GM21447 (cell line): ENCODE results near the gene CELSR3.

Source experiments
- ATAC-seq: cut with Tn5 transposase; IDR thresholded peaks from one replicate; pipeline ENCODE4 v1.9.1; 2021; ENCODE audit not compliant: unreplicated experiment

Gene CELSR3

DNA sequence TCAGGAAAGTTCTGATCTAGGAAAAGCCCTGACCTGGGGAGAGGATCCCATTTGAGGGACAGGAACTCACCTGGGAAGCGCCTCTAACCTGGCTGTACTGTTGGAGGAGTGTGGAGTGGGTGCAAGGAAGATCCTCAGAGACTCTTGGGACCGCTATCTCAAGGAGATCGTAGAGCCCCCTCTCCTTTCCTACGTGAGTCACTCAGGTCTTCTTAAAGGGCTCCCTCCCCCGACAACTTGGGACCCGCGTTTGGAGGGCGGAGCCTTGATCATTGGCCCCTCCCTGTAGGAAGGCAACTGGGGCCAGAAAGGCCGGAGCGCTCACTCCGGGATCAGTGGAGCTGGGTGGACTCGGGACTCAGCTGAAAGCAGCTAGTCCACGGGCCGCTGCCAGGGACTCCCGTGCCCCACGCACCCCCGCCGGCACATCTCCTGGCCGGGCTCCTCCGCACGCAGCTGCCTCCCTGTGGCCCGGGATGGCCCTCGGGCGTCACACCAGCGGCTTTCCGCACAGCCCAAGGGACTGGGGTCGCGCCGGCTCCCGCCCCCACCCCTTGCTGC, 27.9 kb downstream of the CELSR3 start:
- ATAC-seq: no peak

DNA sequence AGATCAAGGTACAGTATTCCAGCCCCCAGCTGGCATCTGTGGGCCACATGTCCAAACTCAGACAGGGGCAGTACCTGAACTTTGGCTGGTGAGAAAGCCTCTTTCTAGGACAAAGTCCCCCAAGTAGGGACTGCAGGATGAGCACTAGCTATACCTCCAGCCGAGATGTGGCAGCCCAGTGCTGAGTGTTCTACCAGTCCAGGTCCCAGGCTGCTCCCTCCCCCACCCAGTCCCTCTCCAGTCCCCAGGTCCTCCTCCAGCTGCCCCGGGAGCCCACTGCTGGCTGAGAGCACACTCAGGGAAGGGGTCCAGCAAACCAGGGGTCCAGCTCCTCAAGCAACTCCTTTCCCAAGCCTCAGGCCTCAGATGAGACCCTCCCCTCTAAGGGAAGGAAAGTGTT, 28.9 kb downstream of the CELSR3 start:
- no peak for ATAC-seq

DNA sequence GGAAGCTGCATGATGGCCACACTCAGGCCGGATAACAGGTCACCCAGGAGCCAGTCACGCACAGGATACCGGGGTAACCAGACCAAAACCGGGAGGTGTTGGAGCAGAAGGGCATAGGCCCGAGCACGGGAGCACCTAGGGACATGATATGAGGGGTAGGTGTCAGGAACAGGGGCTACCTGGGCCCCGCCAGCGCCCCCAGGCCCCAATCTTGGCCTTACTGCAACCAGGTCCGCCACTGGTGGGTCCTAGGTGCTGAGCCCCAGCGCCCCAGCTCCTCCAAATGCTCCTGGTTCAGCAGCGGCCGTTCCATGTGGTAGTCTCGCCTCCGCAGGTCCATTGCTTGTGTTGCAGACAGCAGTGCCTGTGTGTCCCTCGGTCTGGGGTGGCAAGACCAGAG, 29.4 kb downstream of the CELSR3 start:
- no peak for ATAC-seq

DNA sequence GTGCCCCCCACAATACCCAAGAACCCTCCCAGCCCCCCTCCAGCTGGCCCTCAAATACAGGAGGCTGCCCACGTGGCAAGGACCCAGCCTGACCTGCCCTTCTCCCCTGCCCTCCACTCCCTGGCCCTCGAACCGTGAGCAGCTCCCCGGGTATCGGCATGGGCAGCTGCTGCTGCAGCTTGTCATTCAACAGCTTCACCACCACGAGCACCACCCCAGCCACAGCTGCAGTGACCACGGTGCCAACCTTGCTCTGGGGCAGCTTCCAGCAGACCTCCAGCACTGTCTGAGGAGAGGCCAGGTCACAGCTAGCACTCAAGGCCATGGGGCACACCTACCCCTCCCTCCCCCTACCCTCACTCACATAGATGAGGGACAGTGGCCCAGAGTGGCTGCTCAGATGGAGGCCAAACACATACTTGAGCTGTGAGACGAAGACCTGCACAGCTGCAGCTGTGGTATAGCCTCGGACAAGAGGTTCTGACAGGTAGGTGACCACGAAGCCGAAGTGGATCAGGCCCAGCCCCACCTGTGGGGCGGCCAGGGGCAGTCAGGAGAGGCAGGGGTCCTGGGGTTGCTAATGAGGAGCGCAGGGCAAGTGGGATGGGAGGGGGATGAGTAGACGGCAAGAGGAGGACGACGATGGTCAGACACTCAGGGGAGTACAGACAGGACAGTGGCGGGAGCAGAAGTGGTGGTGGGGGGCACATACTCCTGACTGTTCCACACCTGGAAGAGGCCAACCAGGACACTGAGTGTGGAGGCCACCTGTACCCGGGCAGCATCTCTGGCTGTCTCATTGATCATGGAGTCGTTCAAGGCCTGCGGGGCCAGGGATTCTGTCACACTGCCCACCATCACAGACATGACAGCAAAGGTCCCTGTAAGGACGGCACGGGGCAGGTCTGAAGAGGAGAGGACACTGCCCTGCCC, 30.9 kb downstream of the CELSR3 start:
- no peak for ATAC-seq

DNA sequence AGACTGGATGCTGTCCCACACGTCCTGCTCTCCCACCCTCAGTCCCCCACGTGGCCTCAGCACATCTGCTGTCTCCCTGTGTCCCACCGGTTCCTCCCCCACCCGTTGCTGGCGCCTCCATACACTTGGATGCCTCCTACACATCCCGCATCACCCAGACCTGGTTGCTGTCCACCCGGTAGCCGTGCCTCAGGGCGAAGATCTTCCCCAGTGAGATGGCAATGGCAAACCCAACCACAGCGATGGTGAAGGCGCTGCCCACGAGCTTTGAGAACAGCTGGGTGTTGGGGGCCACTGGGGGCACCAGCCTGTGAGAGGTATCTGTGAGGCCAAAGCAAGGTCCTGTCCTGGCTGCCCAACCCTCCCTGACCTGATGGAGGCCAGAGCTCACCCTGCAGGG, 31.9 kb downstream of the CELSR3 start:
- no peak for ATAC-seq

DNA sequence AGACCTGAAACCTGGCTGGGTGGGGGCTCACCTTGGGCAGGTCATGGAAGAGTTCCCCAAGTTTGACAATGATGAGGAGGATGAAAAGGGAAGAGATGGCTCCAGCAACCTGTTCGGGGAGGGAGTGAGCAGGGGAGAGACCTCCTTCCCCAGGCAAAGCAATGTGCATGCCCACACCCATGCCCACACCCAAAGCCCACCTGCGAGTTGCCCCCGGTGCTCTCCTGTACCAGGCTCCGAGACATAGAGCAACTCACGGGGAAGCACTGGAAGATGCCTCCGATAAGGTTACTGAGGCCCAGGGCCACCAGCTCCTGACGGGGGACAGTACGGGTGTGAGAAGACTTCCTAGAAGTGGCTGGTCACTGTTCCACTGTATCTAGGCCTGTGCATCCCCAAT, 32.3 kb downstream of the CELSR3 start:
- no peak for ATAC-seq

DNA sequence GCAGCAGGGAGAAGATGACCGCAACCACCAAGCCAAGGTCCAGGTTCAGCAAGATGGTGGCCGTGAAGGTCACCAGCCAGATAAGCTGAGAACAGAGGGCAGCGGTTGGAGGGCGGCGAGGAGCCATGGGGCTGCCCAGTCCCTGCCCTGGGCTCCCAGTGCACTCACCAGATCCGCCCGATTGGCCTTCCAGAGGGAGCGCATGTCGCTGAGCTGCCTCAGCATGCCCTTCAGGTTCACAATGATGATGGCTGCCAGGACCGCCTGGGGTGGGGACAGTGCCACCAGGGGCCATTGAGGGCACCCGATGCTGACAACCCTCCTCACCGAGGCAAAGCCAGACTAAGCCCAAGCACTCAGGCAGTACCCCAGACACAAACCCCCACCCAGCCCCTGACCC, 32.8 kb downstream of the CELSR3 start:
- ATAC-seq: no peak

DNA sequence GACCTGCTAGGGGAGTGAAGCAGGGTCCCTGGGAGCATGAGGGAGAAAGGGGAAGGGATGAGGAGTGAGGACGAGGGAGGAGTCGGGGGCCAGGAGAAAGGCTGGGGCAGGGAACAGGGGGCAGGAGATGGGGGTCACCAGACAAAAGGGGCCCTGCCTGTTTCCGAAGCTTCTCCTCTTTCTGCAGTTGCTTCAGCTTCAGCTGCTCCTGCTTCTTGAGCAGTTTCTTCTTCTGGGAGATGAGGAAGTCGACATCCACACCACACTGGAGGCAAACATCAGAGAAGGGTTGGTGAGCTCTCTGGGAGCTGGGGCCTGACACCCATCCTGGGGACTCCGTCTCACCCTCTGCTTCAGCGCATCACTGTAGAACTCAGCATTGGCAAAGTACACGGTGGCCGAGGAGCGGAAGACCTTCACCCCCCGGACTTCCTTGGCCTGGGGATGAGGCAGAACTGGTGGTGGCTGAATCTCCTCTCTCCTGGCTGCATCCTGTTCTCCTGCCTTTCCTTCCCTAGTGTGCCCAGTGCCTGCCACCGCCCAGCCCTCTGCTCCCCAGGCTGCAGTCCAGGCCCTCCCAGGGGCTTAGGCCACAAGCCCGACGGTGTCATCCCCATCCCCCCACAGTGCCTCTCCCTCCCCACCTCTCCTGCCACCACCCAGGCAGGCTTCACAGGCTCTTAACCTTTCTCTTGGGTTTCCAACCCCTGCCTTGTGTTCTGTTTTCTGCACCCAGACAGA, 34.2 kb downstream of the CELSR3 start:
- ATAC-seq: no peak

DNA sequence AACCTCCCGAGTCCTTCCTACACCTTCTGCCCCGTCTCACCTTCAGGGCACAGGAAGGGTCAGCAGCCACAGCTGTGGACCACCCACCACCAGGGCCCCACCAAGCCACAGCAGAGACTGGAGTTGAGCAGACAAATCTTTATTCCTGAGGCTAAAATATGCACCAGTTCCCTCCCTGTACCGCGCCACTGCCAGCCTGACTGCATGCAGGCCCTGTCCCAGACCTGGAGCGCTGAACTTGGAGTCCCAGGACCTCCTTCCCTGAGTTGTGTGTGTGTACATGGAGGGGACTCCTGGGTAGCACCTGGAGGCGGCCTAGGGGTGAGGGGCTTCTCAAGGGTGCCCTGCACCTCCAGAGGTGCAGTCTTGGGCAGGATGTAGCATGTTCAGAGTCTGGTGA, 37.1 kb downstream of the CELSR3 start:
- no peak for ATAC-seq

DNA sequence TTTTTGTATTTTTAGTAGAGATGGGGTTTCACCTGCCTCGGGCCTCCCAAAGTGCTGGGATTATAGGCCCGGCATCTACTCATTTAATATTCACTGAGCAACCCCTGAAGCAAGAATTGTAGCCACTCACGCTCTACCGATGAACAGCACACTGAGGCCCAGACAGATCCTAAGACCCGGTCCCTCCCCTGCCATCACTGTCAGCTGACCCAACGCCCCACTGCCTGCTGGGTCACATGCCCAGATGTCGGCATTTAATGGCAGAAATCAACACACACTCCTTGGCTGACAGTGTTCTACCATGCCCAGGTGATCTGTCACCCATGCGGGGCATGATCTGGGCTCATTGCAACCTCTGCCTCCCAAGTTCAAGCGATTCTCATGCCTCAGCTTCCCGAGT, 37.9 kb downstream of the CELSR3 start:
- ATAC-seq: no peak

DNA sequence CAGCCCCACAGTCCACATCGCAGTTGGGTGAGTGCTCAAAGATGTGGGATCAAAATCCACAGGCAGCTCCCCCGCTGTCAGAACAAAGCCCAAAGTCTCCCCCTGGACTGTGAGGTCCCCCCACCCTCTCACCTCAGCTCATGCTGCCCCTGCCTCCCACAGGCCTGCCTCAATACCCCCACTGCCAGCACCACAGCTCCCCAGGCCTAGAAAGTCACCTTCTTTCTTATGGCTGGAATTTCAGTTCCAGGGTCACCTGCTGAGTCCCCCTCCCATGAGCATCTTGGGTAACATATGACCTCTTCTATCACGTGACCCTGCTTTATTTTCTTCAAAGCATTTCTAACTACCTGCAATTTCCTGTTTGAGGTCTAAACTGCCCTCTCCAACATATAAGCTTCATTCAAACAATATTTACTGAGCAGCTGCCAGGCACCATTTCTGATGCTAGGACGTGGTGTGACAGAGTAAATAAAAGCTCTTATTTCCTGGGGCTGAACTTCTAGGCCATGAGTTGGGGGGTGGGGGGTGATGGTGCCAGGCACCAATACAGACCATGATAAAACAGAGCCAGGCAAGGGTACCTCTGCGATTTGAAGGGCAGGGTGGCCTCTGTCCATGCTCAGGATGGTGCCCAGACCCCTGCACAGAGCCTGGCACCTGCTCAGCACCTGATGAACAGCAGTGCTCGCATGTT, 38.7 kb downstream of the CELSR3 start:
- no peak for ATAC-seq

DNA sequence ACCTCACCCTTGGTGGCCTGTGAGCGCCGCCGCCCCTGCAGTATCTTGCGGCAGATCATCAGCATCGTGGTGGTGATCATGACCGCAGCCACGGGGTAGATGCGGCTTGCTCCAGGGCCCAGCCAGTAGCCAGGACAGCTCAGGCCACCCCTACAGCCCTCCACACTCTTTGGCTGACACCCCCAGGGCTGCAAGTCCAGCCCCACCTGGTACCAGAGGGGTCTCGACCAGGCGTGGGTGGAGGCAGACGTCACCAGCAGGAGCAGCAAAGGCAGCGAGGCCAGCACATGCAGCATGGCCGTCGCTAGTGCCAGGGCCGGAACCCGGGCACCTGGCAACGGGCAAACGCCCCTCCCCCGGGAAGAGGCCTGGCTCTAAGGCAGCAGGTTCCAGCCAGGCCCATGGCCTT, 41.2 kb downstream of the CELSR3 start, which contains the start of gene TMEM89:
Gene TMEM89 (minus strand): TSS at position 309 of the 409 bp plus-strand sequence. CDS start 13 bp downstream, at position 296.
- ATAC-seq: no peak

DNA sequence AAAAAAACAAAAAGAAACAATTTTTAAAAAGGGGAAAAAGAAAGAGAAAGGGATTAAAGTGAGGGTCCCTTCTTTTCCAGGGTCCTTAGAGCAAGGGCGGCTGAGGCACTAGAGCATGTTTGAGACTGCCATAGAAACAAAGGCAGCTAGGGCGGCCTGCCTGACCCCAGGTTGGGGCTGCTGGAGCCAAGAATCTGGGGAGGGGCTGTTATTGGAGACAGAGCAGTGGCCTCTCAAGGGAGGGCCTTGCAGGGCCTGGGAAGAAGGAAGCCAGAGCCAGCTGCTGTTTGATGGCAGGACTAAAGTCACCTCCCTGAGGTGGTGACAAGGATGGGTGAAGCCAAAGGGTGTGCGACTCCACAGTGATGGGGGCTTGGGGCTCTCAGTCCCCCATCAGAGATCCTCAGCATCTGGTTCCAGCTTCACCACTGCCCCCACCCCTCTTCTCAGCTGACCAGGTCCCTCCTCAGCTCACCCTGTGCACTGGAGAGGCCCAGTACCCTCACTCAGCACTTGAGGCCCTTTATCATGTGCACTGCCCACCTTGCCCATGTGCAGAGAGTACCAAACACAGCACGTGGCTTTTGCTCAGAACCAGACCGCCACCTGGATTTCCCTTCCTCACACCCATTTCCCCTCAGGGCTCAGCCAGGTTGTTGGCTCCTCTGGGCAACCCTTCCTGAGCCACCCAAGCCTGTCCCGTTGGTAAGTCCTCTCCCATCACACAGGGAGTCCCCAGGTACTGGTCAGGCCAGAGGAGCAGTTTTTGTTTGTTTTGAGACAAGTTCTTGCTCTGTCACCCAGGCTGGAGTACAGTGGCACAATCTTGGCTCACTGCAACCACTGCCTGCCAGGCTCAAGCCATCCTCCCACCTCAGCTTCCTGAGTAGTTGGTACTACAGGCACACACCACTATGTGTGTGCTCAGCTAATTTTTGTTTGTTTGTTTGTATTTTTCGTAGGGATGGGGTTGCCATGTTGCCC, 42.9 kb downstream of the CELSR3 start:
- no peak for ATAC-seq

DNA sequence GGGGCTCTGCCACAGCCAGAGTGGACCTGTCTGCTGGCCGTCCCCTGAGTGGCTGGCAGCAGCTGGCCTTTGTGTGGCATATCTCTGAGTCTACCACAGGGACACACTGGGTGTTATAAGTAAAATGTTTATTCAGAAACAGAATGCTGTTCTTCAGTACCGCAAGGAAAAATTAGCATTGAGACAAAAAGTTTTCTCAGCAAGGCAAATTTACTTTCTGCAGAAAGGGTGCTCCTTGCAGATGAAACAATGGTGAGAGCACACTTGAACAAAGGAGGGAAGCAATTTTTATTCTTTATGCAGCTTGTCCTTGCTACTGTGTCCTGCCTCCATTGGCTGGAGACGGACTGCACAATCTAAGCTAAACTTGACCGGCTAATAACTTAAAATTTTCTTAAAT, 45.1 kb downstream of the CELSR3 start:
- ATAC-seq: no peak

DNA sequence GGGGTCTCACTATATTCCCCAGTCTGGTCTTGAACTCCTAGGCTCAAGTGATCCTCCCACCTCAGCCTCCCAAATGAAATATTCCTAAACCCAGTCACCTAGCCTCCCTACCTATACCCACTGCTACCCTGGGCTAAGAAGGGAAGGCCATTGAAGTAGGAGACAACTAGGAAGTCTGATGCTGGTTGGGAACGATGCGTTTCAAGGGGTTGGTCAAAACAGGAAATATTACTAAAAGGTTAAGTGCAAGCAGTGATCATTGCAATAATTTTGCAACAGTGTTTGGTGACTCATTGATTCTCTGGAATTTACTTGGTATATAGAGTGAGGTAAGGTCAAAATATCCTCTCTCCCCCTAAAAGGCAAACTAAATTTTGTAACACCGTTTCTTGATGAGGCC, 48.6 kb downstream of the CELSR3 start:
- no peak for ATAC-seq

DNA sequence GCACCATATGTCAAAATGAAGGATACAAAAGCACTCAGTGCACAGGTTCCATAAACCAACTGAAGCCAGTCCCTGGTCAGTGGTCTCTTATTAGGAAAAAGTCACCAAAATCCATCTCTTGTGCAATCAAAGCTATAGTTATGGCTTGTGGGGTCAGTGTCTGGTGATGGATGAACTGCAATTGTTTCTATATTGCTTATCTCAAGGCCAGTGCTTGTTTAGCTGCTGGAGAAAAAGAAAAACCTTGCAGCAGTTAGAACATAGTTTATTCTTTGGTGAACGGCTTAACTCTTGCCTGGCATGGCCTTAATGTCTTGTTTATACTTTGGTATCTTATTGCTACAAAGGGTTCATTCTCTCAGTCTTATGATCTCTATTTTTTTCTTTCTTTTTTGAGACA, 50.4 kb downstream of the CELSR3 start:
- ATAC-seq: no peak

DNA sequence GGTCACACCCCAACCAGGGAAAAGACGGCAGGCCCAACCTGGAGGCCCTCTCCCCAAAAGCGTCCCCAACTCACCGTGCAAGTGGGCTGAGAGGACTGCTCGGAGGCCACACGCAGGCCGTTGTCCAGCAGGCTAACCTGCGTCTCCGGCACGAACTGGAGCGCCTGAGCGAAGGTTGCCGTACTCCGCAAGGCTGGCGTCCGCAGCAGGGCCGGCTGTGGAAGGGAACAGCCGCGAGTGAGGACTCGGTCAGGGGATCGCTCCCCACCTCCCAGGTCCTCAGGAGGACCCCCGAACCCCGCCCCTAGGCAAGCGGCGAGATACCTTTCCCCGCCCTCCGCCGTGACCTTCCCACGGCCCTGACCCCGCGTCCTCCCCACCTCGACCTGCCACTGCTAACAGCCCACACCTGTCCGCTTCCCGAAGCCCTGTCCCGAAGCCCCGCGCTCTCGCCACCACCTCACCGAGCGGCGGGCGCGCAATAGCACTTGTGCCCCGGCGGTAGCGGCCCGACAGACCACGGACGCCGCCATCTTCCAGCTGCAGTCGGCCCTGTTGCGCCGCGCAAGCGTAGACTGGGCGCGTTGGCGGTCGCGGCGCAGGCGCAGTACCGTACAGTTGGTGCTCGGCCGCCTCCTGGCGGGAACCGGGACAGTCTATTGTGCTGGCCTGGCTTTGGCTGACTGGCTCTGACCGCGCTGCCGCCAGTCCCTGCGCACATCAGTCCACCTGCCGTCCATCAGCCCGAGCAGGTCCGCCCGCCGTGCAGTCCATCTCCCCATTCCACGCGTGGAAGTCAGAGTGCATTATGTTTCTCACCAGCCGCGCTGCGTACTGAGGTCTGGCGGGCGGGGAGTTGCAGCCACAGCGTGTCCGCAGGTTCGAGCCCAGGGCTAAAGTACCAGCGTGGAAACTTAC, 53.3 kb downstream of the CELSR3 start, which contains the start of gene UQCRC1:
Gene UQCRC1 (minus strand): TSS at position 559 of the 918 bp plus-strand sequence. CDS start 26 bp downstream, at position 533.
- peak; percentile 93 for ATAC-seq

DNA sequence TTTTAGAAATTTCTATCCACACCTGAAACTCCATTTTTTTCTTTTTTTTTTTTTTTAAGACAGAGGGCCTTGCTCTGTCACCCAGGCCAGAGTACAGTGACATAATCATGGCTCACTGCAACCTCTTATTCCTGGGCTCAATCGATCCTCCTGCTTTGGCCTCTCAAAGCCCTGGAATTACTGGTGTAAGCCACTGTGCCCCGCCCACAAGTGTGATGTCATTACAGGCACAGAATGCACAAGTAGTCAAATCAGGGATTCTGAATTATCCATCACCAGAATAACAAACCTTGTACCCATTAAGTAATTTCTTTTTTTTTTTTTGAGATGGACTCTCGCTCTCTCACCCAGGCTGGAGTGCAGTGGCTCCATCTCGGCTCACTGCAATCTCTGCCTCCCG, 55.2 kb downstream of the CELSR3 start:
- ATAC-seq: no peak

DNA sequence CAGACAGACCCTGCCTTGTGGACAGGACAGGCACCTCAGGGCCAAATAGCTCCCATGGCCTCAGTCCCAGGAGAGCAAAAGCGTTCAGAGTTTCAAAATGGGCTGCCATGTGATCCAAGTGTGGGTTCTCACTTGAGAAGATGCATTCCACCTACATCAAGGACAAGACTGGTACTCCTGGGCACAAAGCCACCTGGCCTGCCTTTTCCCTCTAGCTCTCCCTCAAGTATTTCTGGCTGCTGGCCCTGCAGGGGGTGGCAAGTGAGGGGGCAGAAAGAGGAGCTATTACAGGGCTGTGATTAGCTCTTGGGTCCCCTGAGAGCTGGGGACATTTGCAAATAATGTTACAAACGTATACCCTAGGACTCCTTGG, 61.1 kb downstream of the CELSR3 start:
- ATAC-seq: no peak
